Loucy (cell line): ENCODE results near the gene FJX1.

Experiments used
- H2AFZ ChIP-seq: fragments of 200-600 bp; sonication (generic); 2 replicates; pipeline ENCODE4 v1.6.0; 2016; ENCODE audit warnings: antibody characterized with exemption, mild to moderate bottlenecking, low read length, moderate library complexity
- H3F3A ChIP-seq: fragments of 200-600 bp; 2 replicates; pipeline ENCODE4 v1.6.0; 2016; ENCODE audit warnings: antibody characterized with exemption, low read depth, mild to moderate bottlenecking
- H3K27me3 ChIP-seq: fragments of 200-600 bp; sonication (generic); 2 replicates; pipeline ENCODE4 v1.6.1; 2014; ENCODE audit warnings: low read length, mild to moderate bottlenecking; ENCODE audit not compliant: insufficient read depth, poor library complexity, severe bottlenecking
- H3K36me3 ChIP-seq: fragments of 200-600 bp; sonication (generic); 2 replicates; pipeline ENCODE4 v1.6.1; 2016; ENCODE audit warnings: low read length; ENCODE audit not compliant: insufficient read depth
- H3K4me1 ChIP-seq: fragments of 200-600 bp; sonication (generic); 2 replicates; pipeline ENCODE4 v1.5.1; 2014; ENCODE audit warnings: low read length, mild to moderate bottlenecking; ENCODE audit not compliant: insufficient read depth, poor library complexity, severe bottlenecking
- H3K4me2 ChIP-seq: fragments of 200-600 bp; sonication (generic); 2 replicates; pipeline ENCODE4 v1.6.0; 2014; ENCODE audit warnings: antibody characterized with exemption, low read length, low read depth, mild to moderate bottlenecking; ENCODE audit not compliant: poor library complexity, severe bottlenecking
- H3K4me3 ChIP-seq: fragments of 200-600 bp; sonication (generic); 2 replicates; pipeline ENCODE4 v1.5.1; 2014; ENCODE audit warnings: low read length, mild to moderate bottlenecking, mixed read lengths; ENCODE audit not compliant: poor library complexity, severe bottlenecking
- H3K79me2 ChIP-seq: fragments of 200-600 bp; sonication (generic); 2 replicates; pipeline ENCODE4 v1.6.1; 2014; ENCODE audit warnings: low read length; ENCODE audit not compliant: insufficient read depth
- H3K9ac ChIP-seq: fragments of 200-600 bp; sonication (generic); 2 replicates; pipeline ENCODE4 v1.6.0; 2014; ENCODE audit warnings: mild to moderate bottlenecking, low read depth, low read length, moderate library complexity; ENCODE audit not compliant: poor library complexity, severe bottlenecking
- H3K9me2 ChIP-seq: fragments of 200-600 bp; sonication (generic); replicated peaks from 2 replicates; pipeline ENCODE4 v1.6.1; 2016; ENCODE audit warnings: low read depth, low read length, mixed read lengths
- H3K9me3 ChIP-seq: fragments of 200-600 bp; sonication (generic); 2 replicates; pipeline ENCODE4 v1.6.1; 2014; ENCODE audit warnings: mild to moderate bottlenecking, antibody characterized with exemption, low read length, low read depth; ENCODE audit not compliant: insufficient read depth
- H4K20me1 ChIP-seq: fragments of 200-600 bp; sonication (generic); 2 replicates; pipeline ENCODE4 v1.6.0; 2014; ENCODE audit warnings: antibody characterized with exemption, low read length, mild to moderate bottlenecking; ENCODE audit not compliant: insufficient read depth, poor library complexity, severe bottlenecking
- EZH2phosphoT487 ChIP-seq: fragments of 200-600 bp; IDR thresholded peaks from 2 replicates; pipeline ENCODE4 v1.6.1; 2018; ENCODE audit warnings: antibody characterized with exemption, mild to moderate bottlenecking, moderate library complexity, borderline replicate concordance
- TF ChIP-seq, protein P1 (sequence below): fragments of 200-600 bp; sonication (generic); conservative IDR thresholded peaks from 2 replicates; pipeline ENCODE4 v1.5.1; 2014; ENCODE audit warnings: mild to moderate bottlenecking, antibody characterized with exemption, low read length

Gene FJX1

DNA sequence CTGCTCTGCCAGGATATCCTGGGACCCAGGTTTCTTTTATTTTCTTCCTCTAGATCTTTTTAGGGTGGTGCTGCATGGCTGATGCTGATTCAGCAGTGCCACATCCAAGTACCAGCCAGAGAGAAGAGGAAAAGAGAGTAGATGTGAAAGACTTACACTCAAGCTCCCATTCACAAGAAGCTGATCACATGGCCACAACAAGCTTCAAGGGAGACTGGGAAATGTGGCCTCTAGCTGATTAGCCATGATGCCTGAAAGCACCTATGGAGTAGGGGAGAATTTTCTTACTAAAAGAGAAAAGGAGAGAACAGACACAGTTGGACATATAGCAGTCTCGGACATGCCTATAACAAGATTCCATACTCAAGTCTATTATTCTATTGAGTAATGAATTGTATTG lies 34.4 kb upstream of the FJX1 start:
- no peaks in the 10 kb centered on the region for H3K4me1 ChIP-seq
- TF ChIP-seq EZH2phosphoT487, result no peak
- TF ChIP-seq, protein P1, sequence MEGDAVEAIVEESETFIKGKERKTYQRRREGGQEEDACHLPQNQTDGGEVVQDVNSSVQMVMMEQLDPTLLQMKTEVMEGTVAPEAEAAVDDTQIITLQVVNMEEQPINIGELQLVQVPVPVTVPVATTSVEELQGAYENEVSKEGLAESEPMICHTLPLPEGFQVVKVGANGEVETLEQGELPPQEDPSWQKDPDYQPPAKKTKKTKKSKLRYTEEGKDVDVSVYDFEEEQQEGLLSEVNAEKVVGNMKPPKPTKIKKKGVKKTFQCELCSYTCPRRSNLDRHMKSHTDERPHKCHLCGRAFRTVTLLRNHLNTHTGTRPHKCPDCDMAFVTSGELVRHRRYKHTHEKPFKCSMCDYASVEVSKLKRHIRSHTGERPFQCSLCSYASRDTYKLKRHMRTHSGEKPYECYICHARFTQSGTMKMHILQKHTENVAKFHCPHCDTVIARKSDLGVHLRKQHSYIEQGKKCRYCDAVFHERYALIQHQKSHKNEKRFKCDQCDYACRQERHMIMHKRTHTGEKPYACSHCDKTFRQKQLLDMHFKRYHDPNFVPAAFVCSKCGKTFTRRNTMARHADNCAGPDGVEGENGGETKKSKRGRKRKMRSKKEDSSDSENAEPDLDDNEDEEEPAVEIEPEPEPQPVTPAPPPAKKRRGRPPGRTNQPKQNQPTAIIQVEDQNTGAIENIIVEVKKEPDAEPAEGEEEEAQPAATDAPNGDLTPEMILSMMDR, result no peak
- H4K20me1 ChIP-seq, result no peaks in the 10 kb centered on the region
- H3K27me3 ChIP-seq, result peaks cover 8% of the 10 kb centered on the region
- H3K4me3 ChIP-seq, result no peak overlapping the region
- no peak overlapping the region for H3K9ac ChIP-seq
- no peaks in the 10 kb centered on the region for H3K9me2 ChIP-seq
- no peak overlapping the region for H2AFZ ChIP-seq
- H3K79me2 ChIP-seq, result no peaks in the 10 kb centered on the region
- H3F3A ChIP-seq, result no peaks in the 10 kb centered on the region
- no peak overlapping the region for H3K4me2 ChIP-seq
- no peaks in the 10 kb centered on the region for H3K36me3 ChIP-seq
- H3K9me3 ChIP-seq, result no peaks in the 10 kb centered on the region

DNA sequence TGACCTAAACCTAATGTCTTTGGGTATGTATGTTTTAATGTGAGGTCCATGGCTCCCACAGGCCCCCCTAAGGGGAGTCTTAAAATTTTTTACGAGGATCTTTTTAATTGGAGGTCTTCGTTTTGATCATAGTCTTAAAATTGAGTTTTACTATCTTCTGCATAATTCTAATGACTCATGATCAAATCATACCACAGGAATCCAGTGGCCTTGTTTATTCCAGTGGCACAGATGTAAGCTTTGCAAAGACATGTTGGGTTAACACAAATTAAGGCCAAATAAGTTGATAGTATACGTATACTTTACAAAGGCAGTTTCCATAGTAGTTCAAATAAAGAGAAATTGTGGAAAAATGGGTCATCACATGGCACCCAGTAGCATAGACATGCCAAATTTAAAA lies 33.9 kb upstream of the FJX1 start:
- TF ChIP-seq, protein P1, result no peak
- no peak for TF ChIP-seq EZH2phosphoT487
- Histone ChIP-seq H3K36me3 (no peaks in the 10 kb centered on the region), H3K4me1 (no peaks in the 10 kb centered on the region), H3F3A (no peaks in the 10 kb centered on the region), H3K79me2 (no peaks in the 10 kb centered on the region), H3K9ac (no peak overlapping the region), H3K9me3 (no peaks in the 10 kb centered on the region), H2AFZ (no peak overlapping the region), H3K9me2 (no peaks in the 10 kb centered on the region), H3K27me3 (peaks cover 8% of the 10 kb centered on the region), H3K4me2 (no peak overlapping the region), H4K20me1 (no peaks in the 10 kb centered on the region), H3K4me3 (no peak overlapping the region)

DNA sequence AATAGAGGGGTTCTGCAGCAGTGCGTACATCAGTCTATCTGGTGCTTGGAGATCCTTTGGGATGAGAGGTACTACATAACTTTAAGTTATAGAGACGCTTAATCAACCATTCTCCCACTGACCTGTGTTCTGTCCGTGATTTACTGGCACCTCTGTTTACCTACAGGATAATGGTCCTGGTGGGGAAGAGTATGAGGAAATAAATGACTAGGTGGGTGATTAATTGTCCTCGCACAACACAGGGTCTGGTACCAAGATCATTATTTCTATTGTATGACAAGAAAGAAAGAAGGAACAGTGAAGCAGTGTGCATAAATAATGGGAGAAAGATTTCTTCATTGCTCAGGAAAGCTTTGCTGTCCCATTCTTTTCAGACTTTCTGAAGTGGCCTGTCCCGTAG lies 32.8 kb upstream of the FJX1 start:
- Histone ChIP-seq H3K4me1 (no peaks in the 10 kb centered on the region), H3K36me3 (no peaks in the 10 kb centered on the region), H4K20me1 (no peaks in the 10 kb centered on the region), H3K9ac (no peak overlapping the region), H3K4me2 (no peak overlapping the region), H3K9me2 (no peaks in the 10 kb centered on the region), H3K4me3 (no peak overlapping the region), H3F3A (no peaks in the 10 kb centered on the region), H3K9me3 (no peaks in the 10 kb centered on the region), H2AFZ (no peak overlapping the region), H3K79me2 (no peaks in the 10 kb centered on the region), H3K27me3 (peaks cover 8% of the 10 kb centered on the region)
- TF ChIP-seq, protein P1, result no peak
- no peak for TF ChIP-seq EZH2phosphoT487
